Calu3 (cell line): ENCODE measurements around the gene PPP1R14D. TPM values are rescaled to one million over a fixed set of nuclear protein-coding genes. Genes with fewer than 3 reads are reported as not detected.

ENCODE experiments used
- BruUV-seq: library from RNA; stranded (reverse); fragments of 400-500 nt; replicated peaks from 2 replicates; lab custom pipeline; 2021; lab: Mats Ljungman, UMichigan
- CTCF ChIA-PET: fragments of 300-600 bp; sonication (Branson Sonifier 250); formaldehyde crosslinking; loops from one replicate; lab custom pipeline; 2022; ENCODE audit warnings: antibody characterized with exemption; lab: Charles Lee
- DNase-seq: peaks from one replicate; pipeline ENCODE4 v3.0.0; 2022
- H3K27ac Mint-ChIP-seq: one replicate; pipeline ENCODE4 v1.8.0; 2022; ENCODE audit warnings: mixed read lengths; ENCODE audit not compliant: unreplicated experiment
- H3K27me3 Mint-ChIP-seq: one replicate; pipeline ENCODE4 v1.8.0; 2022; ENCODE audit warnings: mixed read lengths; ENCODE audit not compliant: unreplicated experiment
- H3K36me3 Mint-ChIP-seq: one replicate; pipeline ENCODE4 v1.8.0; 2022; ENCODE audit warnings: mild to moderate bottlenecking, moderate library complexity, mixed read lengths; ENCODE audit not compliant: insufficient read depth, unreplicated experiment
- H3K4me1 Mint-ChIP-seq: one replicate; pipeline ENCODE4 v1.8.0; 2022; ENCODE audit warnings: mild to moderate bottlenecking, low read depth, mixed read lengths; ENCODE audit not compliant: unreplicated experiment
- H3K4me3 Mint-ChIP-seq: one replicate; pipeline ENCODE4 v1.8.0; 2022; ENCODE audit warnings: mild to moderate bottlenecking, low read depth, moderate library complexity, mixed read lengths; ENCODE audit not compliant: unreplicated experiment
- H3K9me3 Mint-ChIP-seq: one replicate; pipeline ENCODE4 v1.8.0; 2022; ENCODE audit warnings: low read depth, mixed read lengths; ENCODE audit not compliant: unreplicated experiment
- intact Hi-C: fragments of 100-400 bp; cut with micrococcal nuclease; formaldehyde crosslinking; loops from one replicate; pipeline ENCODE4 v1.10.0; 2022; ENCODE audit not compliant: unreplicated experiment
- total RNA-seq: library from RNA; stranded (reverse); gene quantifications from 2 replicates; pipeline ENCODE4 v1.2.3, GENCODE V29; 2022
- TF ChIP-seq, protein P1 (sequence below): fragments of 200-600 bp; IDR thresholded peaks from one replicate; pipeline ENCODE4 v1.8.0; 2022; ENCODE audit warnings: antibody characterized with exemption; ENCODE audit not compliant: unreplicated experiment

The PPP1R14D gene
- total RNA-seq, 1 experiment from 2014 or later = 1.7 TPM

- Mint-ChIP-seq H3K36me3 (peaks cover 7% of the 10 kb centered on the region), H3K27me3 (no peaks in the 10 kb centered on the region), H3K4me1 (peaks cover 33% of the 10 kb centered on the region), H3K27ac (no peak overlapping the region), H3K9me3 (no peaks in the 10 kb centered on the region), H3K4me3 (no peak overlapping the region)
- TF ChIP-seq, protein P1, sequence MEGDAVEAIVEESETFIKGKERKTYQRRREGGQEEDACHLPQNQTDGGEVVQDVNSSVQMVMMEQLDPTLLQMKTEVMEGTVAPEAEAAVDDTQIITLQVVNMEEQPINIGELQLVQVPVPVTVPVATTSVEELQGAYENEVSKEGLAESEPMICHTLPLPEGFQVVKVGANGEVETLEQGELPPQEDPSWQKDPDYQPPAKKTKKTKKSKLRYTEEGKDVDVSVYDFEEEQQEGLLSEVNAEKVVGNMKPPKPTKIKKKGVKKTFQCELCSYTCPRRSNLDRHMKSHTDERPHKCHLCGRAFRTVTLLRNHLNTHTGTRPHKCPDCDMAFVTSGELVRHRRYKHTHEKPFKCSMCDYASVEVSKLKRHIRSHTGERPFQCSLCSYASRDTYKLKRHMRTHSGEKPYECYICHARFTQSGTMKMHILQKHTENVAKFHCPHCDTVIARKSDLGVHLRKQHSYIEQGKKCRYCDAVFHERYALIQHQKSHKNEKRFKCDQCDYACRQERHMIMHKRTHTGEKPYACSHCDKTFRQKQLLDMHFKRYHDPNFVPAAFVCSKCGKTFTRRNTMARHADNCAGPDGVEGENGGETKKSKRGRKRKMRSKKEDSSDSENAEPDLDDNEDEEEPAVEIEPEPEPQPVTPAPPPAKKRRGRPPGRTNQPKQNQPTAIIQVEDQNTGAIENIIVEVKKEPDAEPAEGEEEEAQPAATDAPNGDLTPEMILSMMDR = no peak
- CTCF ChIA-PET = interaction anchor here (1.0 kb wide), 1 partner anchor 51 kb away, joined by 6 read pairs; the partner anchor contains the start of gene SPINT1
- BruUV-seq = no TSS peak
- DNase-seq = no peak
- intact Hi-C loops = no loop called here
These were observed 36.1 kb downstream of the PPP1R14D start for GRCh38 chr15:40792394-40792793.

DNA sequence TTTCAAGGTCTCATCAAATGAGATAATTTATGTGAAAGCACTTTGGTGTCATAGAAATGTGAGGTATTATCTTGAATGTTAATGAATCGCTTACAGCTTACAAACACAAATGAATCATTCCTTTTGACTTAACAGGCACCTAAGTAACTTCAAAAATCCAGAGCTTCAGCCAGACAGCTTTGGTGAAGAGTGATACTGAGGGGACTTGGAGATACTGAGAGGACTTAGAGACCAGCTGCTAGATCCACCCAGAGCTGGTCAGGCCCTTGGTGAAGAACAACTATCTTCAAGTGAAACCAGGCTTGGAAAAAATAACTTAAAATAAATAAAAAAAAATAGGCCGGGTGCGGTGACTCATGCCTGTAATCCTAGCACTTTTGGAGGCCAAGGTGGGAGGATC, 37.8 kb downstream of the PPP1R14D start:
- H3K4me1 Mint-ChIP-seq = peaks cover 24% of the 10 kb centered on the region
- CTCF ChIA-PET = no interaction called here
- peaks cover 12% of the 10 kb centered on the region for H3K36me3 Mint-ChIP-seq
- TF ChIP-seq, protein P1 = no peak
- no peaks in the 10 kb centered on the region for H3K9me3 Mint-ChIP-seq
- no TSS peak for BruUV-seq
- DNase-seq = no peak
- H3K27me3 Mint-ChIP-seq = no peaks in the 10 kb centered on the region
- H3K4me3 Mint-ChIP-seq = no peak overlapping the region
- intact Hi-C loops = no loop called here
- no peak overlapping the region for H3K27ac Mint-ChIP-seq

DNA sequence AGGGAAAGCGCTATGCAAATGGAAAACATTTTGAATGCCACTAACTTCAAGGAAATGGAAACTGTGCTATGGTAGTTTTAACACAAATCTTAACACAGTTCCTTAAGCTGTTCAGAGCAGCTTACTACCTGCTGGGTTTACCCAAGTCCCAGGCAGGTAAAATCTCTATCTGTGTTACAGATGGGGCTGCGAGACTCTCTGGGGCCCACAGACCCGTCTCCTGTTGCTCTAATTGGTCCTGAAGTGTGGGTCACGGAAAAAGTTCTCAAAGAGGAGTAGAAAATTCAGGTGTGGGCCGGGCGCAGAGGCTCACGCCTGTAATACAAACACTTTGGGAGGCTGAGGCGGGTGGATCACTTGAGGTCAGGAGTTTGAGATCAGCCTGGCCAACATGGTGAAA, 38.5 kb downstream of the PPP1R14D start:
- DNase-seq = no peak
- H3K4me1 Mint-ChIP-seq = peaks cover 20% of the 10 kb centered on the region
- no peak overlapping the region for H3K4me3 Mint-ChIP-seq
- TF ChIP-seq, protein P1 = no peak
- H3K9me3 Mint-ChIP-seq = no peaks in the 10 kb centered on the region
- no TSS peak for BruUV-seq
- CTCF ChIA-PET = interaction anchor here (0.5 kb wide), 1 partner anchor 9 kb away, joined by 5 read pairs; no protein-coding TSS in a partner anchor
- intact Hi-C loops = loop anchor here (5.0 to 10.0 kb wide), 2 partner anchors 57 to 115 kb away; no protein-coding TSS in a partner anchor
- H3K27me3 Mint-ChIP-seq = no peaks in the 10 kb centered on the region
- H3K27ac Mint-ChIP-seq = no peak overlapping the region
- H3K36me3 Mint-ChIP-seq = peaks cover 12% of the 10 kb centered on the region

DNA sequence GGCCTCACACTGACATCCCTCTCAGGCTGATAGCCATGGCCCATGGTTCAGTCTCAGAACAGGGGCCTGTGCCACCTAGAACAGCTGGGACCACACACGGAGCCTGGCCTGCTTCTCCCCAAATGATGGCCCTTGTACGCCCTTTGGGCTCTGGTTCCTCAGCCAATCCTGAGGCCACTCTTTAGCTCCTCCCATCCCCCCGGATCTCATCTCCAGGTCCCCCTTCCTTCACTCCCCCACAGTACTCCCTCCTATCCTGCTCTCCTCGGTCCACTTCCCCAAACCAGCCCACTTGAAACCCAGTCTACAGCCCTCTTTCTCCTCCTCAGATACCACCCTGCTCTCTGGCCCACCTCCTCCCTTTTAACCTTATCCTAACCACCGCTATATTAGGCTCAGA, 39.4 kb downstream of the PPP1R14D start:
- no TSS peak for BruUV-seq
- intact Hi-C loops = loop anchor here (5.0 to 10.0 kb wide), 2 partner anchors 58 to 114 kb away; no protein-coding TSS in a partner anchor
- peaks cover 20% of the 10 kb centered on the region for H3K4me1 Mint-ChIP-seq
- TF ChIP-seq, protein P1 = no peak
- H3K4me3 Mint-ChIP-seq = no peak overlapping the region
- CTCF ChIA-PET = interaction anchor here (0.5 kb wide), 1 partner anchor 10 kb away, joined by 5 read pairs; no protein-coding TSS in a partner anchor
- no peak for DNase-seq
- no peaks in the 10 kb centered on the region for H3K9me3 Mint-ChIP-seq
- peak overlapping the region; percentile 86 for H3K27ac Mint-ChIP-seq
- H3K36me3 Mint-ChIP-seq = peaks cover 12% of the 10 kb centered on the region
- no peaks in the 10 kb centered on the region for H3K27me3 Mint-ChIP-seq
